ENCODE results near the gene TMEM17.
"Not testable (repeated sequence)": the region's sequence is repeated elsewhere in the genome, so short reads cannot be mapped to it uniquely, and the experiment has no call there.

TMEM17 gene

GRCh38 chr2:62539606-62540407, 33.8 kb upstream of the TMEM17 start:
- no peak for DNase-seq (ENCODE audit: low read depth, low spot score)
- Histone ChIP-seq H3K36me3 (ENCODE audit: insufficient read depth, insufficient read length, low read length) (no peaks in the 10 kb centered on the region), H3K27me3 (ENCODE audit: insufficient read depth, insufficient read length) (no peaks in the 10 kb centered on the region), H3K4me1 (ENCODE audit: insufficient read depth, insufficient read length) (no peaks in the 10 kb centered on the region), H3K9ac (ENCODE audit: insufficient read length, low read depth) (no peak overlapping the region), H3K4me3 (ENCODE audit: insufficient read length, low read depth) (no peak overlapping the region), H3K9me3 (ENCODE audit: insufficient read depth, low read length) (peaks cover 2% of the 10 kb centered on the region; the same call in 1 of the 2 replicates)
- no peak for TF ChIP-seq SUZ12 (IDR thresholded peaks at IDR 0.05; ENCODE audit: extremely low read depth, insufficient read depth, insufficient read length)
- no peak for TF ChIP-seq ZNF274 (IDR thresholded peaks at IDR 0.05; ENCODE audit: low read depth, low read length)
- no peak for TF ChIP-seq YY1 (IDR thresholded peaks at IDR 0.05; ENCODE audit: insufficient read depth, insufficient read length)

GRCh38 chr2:62538756-62539155, 32.8 kb upstream of the TMEM17 start:
- Histone ChIP-seq H3K9me3 (ENCODE audit: insufficient read depth, low read length) (peaks cover 5% of the 10 kb centered on the region; the same call in 1 of the 2 replicates), H3K36me3 (ENCODE audit: insufficient read depth, insufficient read length, low read length) (no peaks in the 10 kb centered on the region), H3K4me1 (ENCODE audit: insufficient read depth, insufficient read length) (no peaks in the 10 kb centered on the region), H3K9ac (ENCODE audit: insufficient read length, low read depth) (no peak overlapping the region), H3K4me3 (ENCODE audit: insufficient read length, low read depth) (no peak overlapping the region), H3K27me3 (ENCODE audit: insufficient read depth, insufficient read length) (no peaks in the 10 kb centered on the region)
- TF ChIP-seq YY1 (IDR thresholded peaks at IDR 0.05; ENCODE audit: insufficient read depth, insufficient read length) (no peak), SUZ12 (IDR thresholded peaks at IDR 0.05; ENCODE audit: extremely low read depth, insufficient read depth, insufficient read length) (no peak), ZNF274 (IDR thresholded peaks at IDR 0.05; ENCODE audit: low read depth, low read length) (no peak)
- no peak for DNase-seq (ENCODE audit: low read depth, low spot score)

- H3K9ac ChIP-seq (ENCODE audit: insufficient read length, low read depth): no peak overlapping the region
- no peak for DNase-seq (ENCODE audit: low read depth, low spot score)
- H3K36me3 ChIP-seq (ENCODE audit: insufficient read depth, insufficient read length, low read length): no peaks in the 10 kb centered on the region
- H3K9me3 ChIP-seq (ENCODE audit: insufficient read depth, low read length): peaks cover 5% of the 10 kb centered on the region; the same call in 1 of the 2 replicates
- no peaks in the 10 kb centered on the region for H3K27me3 ChIP-seq (ENCODE audit: insufficient read depth, insufficient read length)
- H3K4me1 ChIP-seq (ENCODE audit: insufficient read depth, insufficient read length): no peaks in the 10 kb centered on the region
- H3K4me3 ChIP-seq (ENCODE audit: insufficient read length, low read depth): no peak overlapping the region
- TF ChIP-seq YY1 (IDR thresholded peaks at IDR 0.05; ENCODE audit: insufficient read depth, insufficient read length) (no peak), SUZ12 (IDR thresholded peaks at IDR 0.05; ENCODE audit: extremely low read depth, insufficient read depth, insufficient read length) (no peak), ZNF274 (IDR thresholded peaks at IDR 0.05; ENCODE audit: low read depth, low read length) (no peak)
Observed at GRCh38 chr2:62537814-62538213, 31.8 kb upstream of the TMEM17 start.

- Histone ChIP-seq H3K9me3 (ENCODE audit: insufficient read depth, low read length) (peaks cover 5% of the 10 kb centered on the region; the same call in 1 of the 2 replicates), H3K4me3 (ENCODE audit: insufficient read length, low read depth) (no peak overlapping the region), H3K27me3 (ENCODE audit: insufficient read depth, insufficient read length) (no peaks in the 10 kb centered on the region), H3K36me3 (ENCODE audit: insufficient read depth, insufficient read length, low read length) (no peaks in the 10 kb centered on the region), H3K4me1 (ENCODE audit: insufficient read depth, insufficient read length) (no peaks in the 10 kb centered on the region), H3K9ac (ENCODE audit: insufficient read length, low read depth) (no peak overlapping the region)
- TF ChIP-seq SUZ12 (IDR thresholded peaks at IDR 0.05; ENCODE audit: extremely low read depth, insufficient read depth, insufficient read length) (no peak), YY1 (IDR thresholded peaks at IDR 0.05; ENCODE audit: insufficient read depth, insufficient read length) (no peak), ZNF274 (IDR thresholded peaks at IDR 0.05; ENCODE audit: low read depth, low read length) (no peak)
- DNase-seq (ENCODE audit: low read depth, low spot score): no peak
Observed at GRCh38 chr2:62536873-62537547, 31.0 kb upstream of the TMEM17 start.

- H3K4me1 ChIP-seq (ENCODE audit: insufficient read depth, insufficient read length); H3K27me3 ChIP-seq (ENCODE audit: insufficient read depth, insufficient read length); H3K36me3 ChIP-seq (ENCODE audit: insufficient read depth, insufficient read length, low read length); H3K4me3 ChIP-seq (ENCODE audit: insufficient read length, low read depth); H3K9me3 ChIP-seq (ENCODE audit: insufficient read depth, low read length); DNase-seq (ENCODE audit: low read depth, low spot score); H3K9ac ChIP-seq (ENCODE audit: insufficient read length, low read depth): not testable (repeated sequence)
Observed at GRCh38 chr2:62535521-62535920, 29.5 kb upstream of the TMEM17 start.

GRCh38 chr2:62531594-62531993, 25.6 kb upstream of the TMEM17 start:
- DNase-seq (ENCODE audit: low read depth, low spot score): no peak
- H3K9ac ChIP-seq (ENCODE audit: insufficient read length, low read depth): no peak overlapping the region
- no peaks in the 10 kb centered on the region for H3K27me3 ChIP-seq (ENCODE audit: insufficient read depth, insufficient read length)
- no peak overlapping the region for H3K4me3 ChIP-seq (ENCODE audit: insufficient read length, low read depth)
- no peaks in the 10 kb centered on the region for H3K4me1 ChIP-seq (ENCODE audit: insufficient read depth, insufficient read length)
- H3K36me3 ChIP-seq (ENCODE audit: insufficient read depth, insufficient read length, low read length): no peaks in the 10 kb centered on the region
- TF ChIP-seq YY1 (IDR thresholded peaks at IDR 0.05; ENCODE audit: insufficient read depth, insufficient read length) (no peak), ZNF274 (IDR thresholded peaks at IDR 0.05; ENCODE audit: low read depth, low read length) (no peak), SUZ12 (IDR thresholded peaks at IDR 0.05; ENCODE audit: extremely low read depth, insufficient read depth, insufficient read length) (no peak)
- H3K9me3 ChIP-seq (ENCODE audit: insufficient read depth, low read length): peaks cover 5% of the 10 kb centered on the region; the same call in 1 of the 2 replicates

- DNase-seq (ENCODE audit: low read depth, low spot score): no peak
- TF ChIP-seq SUZ12 (IDR thresholded peaks at IDR 0.05; ENCODE audit: extremely low read depth, insufficient read depth, insufficient read length): no peak
- no peak for TF ChIP-seq ZNF274 (IDR thresholded peaks at IDR 0.05; ENCODE audit: low read depth, low read length)
- no peak for TF ChIP-seq YY1 (IDR thresholded peaks at IDR 0.05; ENCODE audit: insufficient read depth, insufficient read length)
- no peaks in the 10 kb centered on the region for H3K4me1 ChIP-seq (ENCODE audit: insufficient read depth, insufficient read length)
- H3K36me3 ChIP-seq (ENCODE audit: insufficient read depth, insufficient read length, low read length): no peaks in the 10 kb centered on the region
- no peak overlapping the region for H3K9ac ChIP-seq (ENCODE audit: insufficient read length, low read depth)
- no peak overlapping the region for H3K4me3 ChIP-seq (ENCODE audit: insufficient read length, low read depth)
- no peaks in the 10 kb centered on the region for H3K27me3 ChIP-seq (ENCODE audit: insufficient read depth, insufficient read length)
- peaks cover 2% of the 10 kb centered on the region; the same call in 1 of the 2 replicates for H3K9me3 ChIP-seq (ENCODE audit: insufficient read depth, low read length)
Observed at GRCh38 chr2:62529758-62530157, 23.8 kb upstream of the TMEM17 start.
